ENCODE results near the gene SF3A1. TPM values are rescaled to one million over a fixed set of nuclear protein-coding genes. Genes with fewer than 3 reads are reported as not detected.

Gene SF3A1
- total and polyA plus RNA-seq, 9 of the 15 experiments (the other 6 are each of a cell fraction or from before 2014, with no cell fraction given): 6.7 to 228 (median 13.0) TPM

DNA sequence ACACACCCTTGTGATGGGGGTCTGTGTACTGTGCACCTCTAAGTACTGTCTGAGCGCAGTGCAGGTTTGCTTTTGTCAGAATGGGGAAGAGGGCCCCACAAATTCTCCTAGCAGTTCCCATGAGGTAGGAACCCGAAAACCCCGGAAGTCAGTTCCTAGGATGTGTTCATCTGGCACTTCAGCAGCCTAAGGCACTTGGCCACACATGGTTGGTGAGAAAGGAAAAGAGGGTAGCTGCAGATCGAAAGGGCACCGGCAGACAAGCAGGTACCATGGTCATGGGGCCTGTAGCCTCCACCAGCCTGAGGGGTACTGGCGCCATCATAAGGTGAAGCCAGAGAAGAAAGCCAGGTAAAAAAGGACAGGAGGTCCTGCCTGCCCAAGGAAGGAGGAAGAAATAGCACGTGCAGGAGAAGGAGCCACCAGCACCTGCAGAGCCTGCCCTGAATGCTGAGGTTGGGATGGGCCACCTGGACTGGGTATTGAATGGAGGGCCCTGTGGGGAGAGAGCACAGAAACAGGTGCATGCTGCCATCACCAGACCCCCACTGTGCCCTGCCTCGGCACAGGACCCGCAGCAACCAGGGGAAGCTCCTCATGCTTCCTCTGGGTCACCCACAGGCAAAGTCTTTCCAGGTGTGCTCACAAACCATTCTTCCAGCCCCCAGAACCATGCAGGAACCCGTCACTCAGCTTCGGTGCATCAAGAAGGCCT is 59.3 kb downstream of the SF3A1 start:
- CTCF ChIA-PET (ENCODE audit: low intra/inter-chr PET ratio): no interaction called here
- no peaks in the 10 kb centered on the region for H3K9me1 ChIP-seq (ENCODE audit: control insufficient read depth, insufficient read depth, low read length)
- H3K79me2 ChIP-seq (ENCODE audit: control insufficient read depth, insufficient read depth, low read length): no peaks in the 10 kb centered on the region
- no peak for DNase-seq (ENCODE audit: extremely low read depth in 1 of 4, low spot score in 3 of 4)
- no peaks in the 10 kb centered on the region for H3K27me3 ChIP-seq (ENCODE audit: control insufficient read depth in 2 of 2, insufficient read depth in 2 of 2, low read length in 2 of 2)
- intact Hi-C loops (cut with micrococcal nuclease): no loop called here
- POLR2A ChIA-PET: no interaction called here
- no peak for FAIRE-seq
- in situ Hi-C loops (cut with MboI): no loop called here
- H3K4me1 ChIP-seq (replicated peaks in 1 of 2; ENCODE audit: control insufficient read depth in 2 of 2, insufficient read depth in 2 of 2, low read length in 2 of 2): 0 out of 5 replicates have a peak, but pooled peaks cover 0 to 2% of the 10 kb centered on the region in 2 experiments
- BruUV-seq (replicated peaks): no TSS peak
- H3K4me3 ChIP-seq: no peak overlapping the region
- H3K36me3 ChIP-seq (ENCODE audit: control insufficient read depth, insufficient read depth, low read length): peaks cover 14% of the 10 kb centered on the region; the same call in 1 of the 3 replicates
- no peaks in the 10 kb centered on the region for H4K20me1 ChIP-seq (replicated peaks; ENCODE audit: control insufficient read depth, insufficient read depth, low read length)
- no peak overlapping the region for H3K9ac ChIP-seq (ENCODE audit: insufficient read depth in 1 of 2, low read depth in 2 of 2, low read length in 2 of 2)
- no peak overlapping the region for H3K4me2 ChIP-seq (ENCODE audit: insufficient read depth, low read length)
- no peak overlapping the region for H3K27ac ChIP-seq (ENCODE audit: extremely low read depth, low read depth, low read length)
- 86% methylated on average over 8 of the region's 11 CpGs for WGBS (ENCODE audit: insufficient coverage, low coverage, missing lambda C conversion rate)
- ATAC-seq: no peak
- no peaks in the 10 kb centered on the region for H3K9me3 ChIP-seq (replicated peaks; ENCODE audit: control insufficient read depth, insufficient read depth, low read depth, low read length)
- H2AFZ ChIP-seq (ENCODE audit: low read depth, low read length): no peak overlapping the region
- no peak for TF ChIP-seq RBM25 (IDR thresholded peaks at IDR 0.05; ENCODE audit: low read depth, low read length, severe bottlenecking)
- TF ChIP-seq HMG20B (CRISPR knock-in tag; IDR thresholded peaks at IDR 0.05): no peak
- TF ChIP-seq RAD21 (CRISPR knock-in tag; conservative IDR thresholded peaks at IDR 0.05 in 1 of 2, IDR thresholded peaks at IDR 0.05 in 1 of 2): no peak
- TF ChIP-seq, protein P1, sequence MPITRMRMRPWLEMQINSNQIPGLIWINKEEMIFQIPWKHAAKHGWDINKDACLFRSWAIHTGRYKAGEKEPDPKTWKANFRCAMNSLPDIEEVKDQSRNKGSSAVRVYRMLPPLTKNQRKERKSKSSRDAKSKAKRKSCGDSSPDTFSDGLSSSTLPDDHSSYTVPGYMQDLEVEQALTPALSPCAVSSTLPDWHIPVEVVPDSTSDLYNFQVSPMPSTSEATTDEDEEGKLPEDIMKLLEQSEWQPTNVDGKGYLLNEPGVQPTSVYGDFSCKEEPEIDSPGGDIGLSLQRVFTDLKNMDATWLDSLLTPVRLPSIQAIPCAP (CRISPR knock-in tag; IDR thresholded peaks at IDR 0.05; ENCODE audit: borderline replicate concordance): no peak
- no peak for TF ChIP-seq NFATC3 (IDR thresholded peaks at IDR 0.05)
- TF ChIP-seq ZBTB12 (CRISPR knock-in tag; IDR thresholded peaks at IDR 0.05): no peak
- TF ChIP-seq, protein P2, sequence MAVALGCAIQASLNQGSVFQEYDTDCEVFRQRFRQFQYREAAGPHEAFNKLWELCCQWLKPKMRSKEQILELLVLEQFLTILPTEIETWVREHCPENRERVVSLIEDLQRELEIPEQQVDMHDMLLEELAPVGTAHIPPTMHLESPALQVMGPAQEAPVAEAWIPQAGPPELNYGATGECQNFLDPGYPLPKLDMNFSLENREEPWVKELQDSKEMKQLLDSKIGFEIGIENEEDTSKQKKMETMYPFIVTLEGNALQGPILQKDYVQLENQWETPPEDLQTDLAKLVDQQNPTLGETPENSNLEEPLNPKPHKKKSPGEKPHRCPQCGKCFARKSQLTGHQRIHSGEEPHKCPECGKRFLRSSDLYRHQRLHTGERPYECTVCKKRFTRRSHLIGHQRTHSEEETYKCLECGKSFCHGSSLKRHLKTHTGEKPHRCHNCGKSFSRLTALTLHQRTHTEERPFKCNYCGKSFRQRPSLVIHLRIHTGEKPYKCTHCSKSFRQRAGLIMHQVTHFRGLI (CRISPR knock-in tag; IDR thresholded peaks at IDR 0.05): no peak
- no peak for TF ChIP-seq SMAD1 (IDR thresholded peaks at IDR 0.05; ENCODE audit: low read depth, low read length, partially characterized antibody)
- TF ChIP-seq, protein P3, sequence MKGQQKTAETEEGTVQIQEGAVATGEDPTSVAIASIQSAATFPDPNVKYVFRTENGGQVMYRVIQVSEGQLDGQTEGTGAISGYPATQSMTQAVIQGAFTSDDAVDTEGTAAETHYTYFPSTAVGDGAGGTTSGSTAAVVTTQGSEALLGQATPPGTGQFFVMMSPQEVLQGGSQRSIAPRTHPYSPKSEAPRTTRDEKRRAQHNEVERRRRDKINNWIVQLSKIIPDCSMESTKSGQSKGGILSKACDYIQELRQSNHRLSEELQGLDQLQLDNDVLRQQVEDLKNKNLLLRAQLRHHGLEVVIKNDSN (CRISPR knock-in tag; IDR thresholded peaks at IDR 0.05): no peak
- TF ChIP-seq ZNF134 (CRISPR knock-in tag; conservative IDR thresholded peaks at IDR 0.05): no peak
- TF ChIP-seq NR2C2 (CRISPR knock-in tag; IDR thresholded peaks at IDR 0.05): no peak
- no peak for TF ChIP-seq NR2C2 (tag; IDR thresholded peaks at IDR 0.05)
- TF ChIP-seq ZNF395 (CRISPR knock-in tag; IDR thresholded peaks at IDR 0.05): no peak
- no peak for TF ChIP-seq POLR2AphosphoS2 (IDR thresholded peaks at IDR 0.05; ENCODE audit: low read length)
- no peak for TF ChIP-seq RBM15 (IDR thresholded peaks at IDR 0.05; ENCODE audit: insufficient read depth, low read length)
- TF ChIP-seq ZBTB7A (IDR thresholded peaks at IDR 0.05; ENCODE audit: borderline replicate concordance, control insufficient read depth, low read depth, low read length): no peak

Data from K562 (cell line).